Subcutaneous adipose tissue (tissue), 4 donors: Measurements from ENCODE around the gene UTY. TPM values are rescaled to one million over a fixed set of nuclear protein-coding genes. Genes with fewer than 3 reads are reported as not detected.

Source experiments
- total RNA-seq, 4 donors: library from RNA; depleted of rRNA; stranded (reverse); fragments of >200 nt; gene quantifications; one replicate each; pipeline ENCODE4 v1.1.0, GENCODE V29; 2016
- TF ChIP-seq, protein P1 (sequence below): fragments of 450-650 bp; IDR thresholded peaks from one replicate; pipeline ENCODE4 v1.5.1; 2016; ENCODE audit warnings: low read depth, mild to moderate bottlenecking, control low read depth, antibody characterized with exemption, moderate library complexity

The UTY gene
- total RNA-seq, 4 donors from 2014 or later = 40.9 to 55.1 TPM; not detected in 2

DNA sequence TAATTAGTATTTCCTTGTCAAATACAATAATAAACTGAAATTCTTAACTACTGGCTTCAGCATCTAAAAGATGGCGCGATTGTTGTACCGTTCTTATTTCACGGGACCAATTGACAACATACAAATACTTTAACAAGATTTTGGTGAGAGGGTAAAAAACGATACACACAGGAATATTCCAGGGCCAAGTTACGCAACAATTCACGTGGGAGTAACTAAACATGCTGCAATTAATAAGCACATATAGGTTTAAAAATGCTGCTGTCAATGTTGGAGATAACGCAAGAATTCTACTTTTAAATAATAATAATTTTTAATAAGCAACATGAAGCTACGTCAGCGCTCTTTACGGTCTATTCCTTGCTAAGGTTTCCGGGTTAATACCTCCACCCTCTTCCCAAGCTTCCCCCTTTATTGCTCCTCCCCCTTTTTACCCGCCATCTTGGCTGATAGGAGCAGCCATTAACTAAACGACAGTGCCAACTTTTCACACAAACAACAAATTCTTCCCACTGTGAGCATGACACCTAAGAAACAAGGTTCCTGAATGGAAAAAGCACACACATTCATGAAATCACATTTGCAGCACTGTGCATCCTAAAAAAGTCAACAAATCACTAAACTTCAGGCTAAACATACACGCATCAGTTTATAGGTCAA lies 1.6 kb downstream of the UTY start:
- TF ChIP-seq, protein P1, sequence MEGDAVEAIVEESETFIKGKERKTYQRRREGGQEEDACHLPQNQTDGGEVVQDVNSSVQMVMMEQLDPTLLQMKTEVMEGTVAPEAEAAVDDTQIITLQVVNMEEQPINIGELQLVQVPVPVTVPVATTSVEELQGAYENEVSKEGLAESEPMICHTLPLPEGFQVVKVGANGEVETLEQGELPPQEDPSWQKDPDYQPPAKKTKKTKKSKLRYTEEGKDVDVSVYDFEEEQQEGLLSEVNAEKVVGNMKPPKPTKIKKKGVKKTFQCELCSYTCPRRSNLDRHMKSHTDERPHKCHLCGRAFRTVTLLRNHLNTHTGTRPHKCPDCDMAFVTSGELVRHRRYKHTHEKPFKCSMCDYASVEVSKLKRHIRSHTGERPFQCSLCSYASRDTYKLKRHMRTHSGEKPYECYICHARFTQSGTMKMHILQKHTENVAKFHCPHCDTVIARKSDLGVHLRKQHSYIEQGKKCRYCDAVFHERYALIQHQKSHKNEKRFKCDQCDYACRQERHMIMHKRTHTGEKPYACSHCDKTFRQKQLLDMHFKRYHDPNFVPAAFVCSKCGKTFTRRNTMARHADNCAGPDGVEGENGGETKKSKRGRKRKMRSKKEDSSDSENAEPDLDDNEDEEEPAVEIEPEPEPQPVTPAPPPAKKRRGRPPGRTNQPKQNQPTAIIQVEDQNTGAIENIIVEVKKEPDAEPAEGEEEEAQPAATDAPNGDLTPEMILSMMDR = no peak

DNA sequence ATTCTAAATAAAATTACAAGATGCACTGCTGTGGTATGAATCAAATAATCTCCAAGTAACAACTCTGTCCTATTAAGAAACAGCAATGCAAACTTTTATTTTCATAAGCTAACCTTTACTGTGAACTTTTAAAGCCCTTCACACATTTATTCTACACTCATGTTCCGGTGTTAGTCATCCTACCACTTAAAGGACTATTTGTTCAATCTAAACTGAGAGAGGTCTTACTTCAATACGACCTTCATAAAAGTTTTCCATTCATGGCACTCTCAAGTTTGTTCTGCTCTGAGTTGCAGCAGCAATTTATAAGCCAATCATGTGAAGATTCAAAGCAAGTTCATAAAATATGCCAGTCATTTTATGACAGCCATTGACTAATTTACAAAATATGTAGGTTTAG lies 4.8 kb downstream of the UTY start:
- TF ChIP-seq, protein P1 = no peak

DNA sequence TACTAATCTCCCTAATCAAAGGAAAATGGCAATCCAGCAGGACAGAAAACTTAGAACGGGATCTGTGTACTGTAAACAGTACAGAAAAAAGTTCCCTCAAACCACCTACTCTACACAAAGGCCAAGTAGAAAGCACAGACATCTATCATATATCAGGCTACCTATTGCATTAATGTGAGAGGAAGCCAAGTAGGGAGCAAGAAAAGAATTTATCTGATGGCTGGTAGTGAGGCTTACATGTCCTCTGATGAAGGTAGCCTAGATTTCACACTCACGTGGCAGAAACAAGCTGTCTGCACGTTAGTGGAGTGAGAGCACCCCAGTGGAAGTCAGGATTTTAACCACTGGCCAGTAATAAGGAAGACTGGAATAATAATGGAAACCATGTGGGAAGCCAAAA lies 28.3 kb downstream of the UTY start:
- TF ChIP-seq, protein P1 = no peak

- TF ChIP-seq, protein P1 = no peak
These were observed 29.2 kb downstream of the UTY start for GRCh38 chrY:13450596-13451130.

GRCh38 chrY:13445566-13445965 lies 34.3 kb downstream of the UTY start:
- TF ChIP-seq, protein P1 = no peak

DNA sequence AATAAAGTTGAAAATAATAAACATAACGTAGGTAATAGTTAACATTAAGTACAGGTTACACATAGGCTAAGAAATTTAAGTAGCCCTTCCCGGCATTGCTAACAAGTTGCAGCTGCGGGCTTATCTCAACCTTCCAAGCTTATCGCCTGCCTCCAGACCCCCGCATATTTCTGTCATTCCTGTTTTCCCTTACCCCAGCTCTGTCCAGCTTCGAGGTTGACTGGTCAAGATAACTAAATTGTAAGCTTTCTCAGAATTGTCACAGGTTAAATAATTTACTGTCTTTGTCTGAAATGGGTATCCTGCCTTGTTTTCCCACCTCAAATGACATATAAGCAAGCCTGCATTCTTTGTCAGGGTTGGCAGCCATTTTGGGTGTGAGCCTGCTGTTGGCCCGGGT lies 36.7 kb downstream of the UTY start:
- TF ChIP-seq, protein P1 = no peak

- TF ChIP-seq, protein P1 = no peak
These were observed 39.0 kb downstream of the UTY start for GRCh38 chrY:13440811-13441210.
